Keratinocyte (primary cell): ENCODE measurements around the gene SIRPG.

Source experiments
- EZH2 ChIP-seq: IDR thresholded peaks from one replicate; pipeline ENCODE4 v1.6.1; 2012; ENCODE audit warnings: inconsistent platforms, mild to moderate bottlenecking, low read length, moderate library complexity
- TF ChIP-seq, protein P1 (sequence below), 3 experiments: IDR thresholded peaks in 1 of 3; conservative IDR thresholded peaks in 1 of 3; optimal IDR thresholded peaks in 1 of 3; 2 replicates in 2 of 3; 3 replicates in 1 of 3; pipeline versions ENCODE3 to v1.5.1; 2011; ENCODE audit warnings: low read length in 3 of 3, mild to moderate bottlenecking in 3 of 3, moderate library complexity in 2 of 3, control low read depth in 1 of 3, inconsistent platforms in 1 of 3; ENCODE audit not compliant: insufficient read depth in 2 of 3; ENCODE audit errors: extremely low read depth in 1 of 3

DNA sequence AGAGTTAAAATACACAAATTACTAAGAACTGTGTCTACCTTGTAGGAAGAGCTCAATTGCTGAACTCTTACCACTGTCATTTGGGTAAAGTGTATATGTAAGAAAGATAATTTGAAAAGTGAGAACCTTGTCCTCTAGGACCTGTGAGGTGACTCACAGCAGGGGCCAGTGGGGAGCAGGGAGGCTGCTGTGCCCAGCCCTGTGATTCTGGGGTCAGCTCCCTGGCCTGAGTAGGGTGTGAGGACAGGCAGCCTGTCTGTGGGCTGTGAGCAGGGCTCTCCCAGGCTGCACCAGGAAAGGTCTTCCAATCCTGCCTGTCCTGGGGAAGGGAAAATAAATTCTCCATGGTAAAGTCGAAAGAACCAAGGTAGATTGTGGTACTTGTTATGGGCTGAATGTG is 27.3 kb upstream of the SIRPG start:
- TF ChIP-seq, protein P1, sequence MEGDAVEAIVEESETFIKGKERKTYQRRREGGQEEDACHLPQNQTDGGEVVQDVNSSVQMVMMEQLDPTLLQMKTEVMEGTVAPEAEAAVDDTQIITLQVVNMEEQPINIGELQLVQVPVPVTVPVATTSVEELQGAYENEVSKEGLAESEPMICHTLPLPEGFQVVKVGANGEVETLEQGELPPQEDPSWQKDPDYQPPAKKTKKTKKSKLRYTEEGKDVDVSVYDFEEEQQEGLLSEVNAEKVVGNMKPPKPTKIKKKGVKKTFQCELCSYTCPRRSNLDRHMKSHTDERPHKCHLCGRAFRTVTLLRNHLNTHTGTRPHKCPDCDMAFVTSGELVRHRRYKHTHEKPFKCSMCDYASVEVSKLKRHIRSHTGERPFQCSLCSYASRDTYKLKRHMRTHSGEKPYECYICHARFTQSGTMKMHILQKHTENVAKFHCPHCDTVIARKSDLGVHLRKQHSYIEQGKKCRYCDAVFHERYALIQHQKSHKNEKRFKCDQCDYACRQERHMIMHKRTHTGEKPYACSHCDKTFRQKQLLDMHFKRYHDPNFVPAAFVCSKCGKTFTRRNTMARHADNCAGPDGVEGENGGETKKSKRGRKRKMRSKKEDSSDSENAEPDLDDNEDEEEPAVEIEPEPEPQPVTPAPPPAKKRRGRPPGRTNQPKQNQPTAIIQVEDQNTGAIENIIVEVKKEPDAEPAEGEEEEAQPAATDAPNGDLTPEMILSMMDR (optimal IDR thresholded peaks at IDR 0.05 in 1 of 3, IDR thresholded peaks at IDR 0.05 in 1 of 3, conservative IDR thresholded peaks at IDR 0.05 in 1 of 3; ENCODE audit: extremely low read depth in 1 of 3, insufficient read depth in 2 of 3, low read length in 3 of 3): no peak
- no peak for TF ChIP-seq EZH2
